Osteocyte (in vitro differentiated cells): ENCODE data around the gene CARMIL1. TPM values are rescaled to one million over a fixed set of nuclear protein-coding genes. Genes with fewer than 3 reads are reported as not detected.
"Not testable (repeated sequence)": the region's sequence is repeated elsewhere in the genome, so short reads cannot be mapped to it uniquely, and the experiment has no call there.

Experiments
- DNase-seq: peaks from one replicate; pipeline ENCODE4 v3.0.0; 2021; ENCODE audit warnings: mixed read lengths; ENCODE audit not compliant: unreplicated experiment; ENCODE audit errors: extremely low spot score
- H3K27ac Mint-ChIP-seq: one replicate; pipeline ENCODE4 v1.8.0; 2021; ENCODE audit warnings: mild to moderate bottlenecking, mixed read lengths; ENCODE audit not compliant: unreplicated experiment
- H3K27me3 Mint-ChIP-seq: one replicate; pipeline ENCODE4 v1.8.0; 2021; ENCODE audit warnings: mixed read lengths; ENCODE audit not compliant: unreplicated experiment
- H3K36me3 Mint-ChIP-seq: one replicate; pipeline ENCODE4 v1.8.0; 2021; ENCODE audit warnings: mixed read lengths; ENCODE audit not compliant: unreplicated experiment
- H3K4me1 Mint-ChIP-seq: one replicate; pipeline ENCODE4 v1.8.0; 2021; ENCODE audit warnings: mixed read lengths; ENCODE audit not compliant: unreplicated experiment
- H3K4me3 Mint-ChIP-seq: one replicate; pipeline ENCODE4 v1.8.0; 2021; ENCODE audit warnings: mild to moderate bottlenecking, moderate library complexity, mixed read lengths; ENCODE audit not compliant: unreplicated experiment
- H3K9me3 Mint-ChIP-seq: one replicate; pipeline ENCODE4 v1.8.0; 2021; ENCODE audit warnings: mixed read lengths; ENCODE audit not compliant: unreplicated experiment
- CTCF ChIP-seq: fragments of 200-600 bp; sonication (generic); IDR thresholded peaks from 2 replicates; pipeline ENCODE4 v1.5.0; 2021; ENCODE audit warnings: antibody characterized with exemption, mild to moderate bottlenecking, moderate library complexity
- total RNA-seq: library from RNA; stranded (reverse); gene quantifications from 2 replicates; pipeline ENCODE4 v1.2.1, GENCODE V29; 2021

The CARMIL1 gene
- total RNA-seq, 1 donor from 2014 or later: 14.9 TPM

DNA sequence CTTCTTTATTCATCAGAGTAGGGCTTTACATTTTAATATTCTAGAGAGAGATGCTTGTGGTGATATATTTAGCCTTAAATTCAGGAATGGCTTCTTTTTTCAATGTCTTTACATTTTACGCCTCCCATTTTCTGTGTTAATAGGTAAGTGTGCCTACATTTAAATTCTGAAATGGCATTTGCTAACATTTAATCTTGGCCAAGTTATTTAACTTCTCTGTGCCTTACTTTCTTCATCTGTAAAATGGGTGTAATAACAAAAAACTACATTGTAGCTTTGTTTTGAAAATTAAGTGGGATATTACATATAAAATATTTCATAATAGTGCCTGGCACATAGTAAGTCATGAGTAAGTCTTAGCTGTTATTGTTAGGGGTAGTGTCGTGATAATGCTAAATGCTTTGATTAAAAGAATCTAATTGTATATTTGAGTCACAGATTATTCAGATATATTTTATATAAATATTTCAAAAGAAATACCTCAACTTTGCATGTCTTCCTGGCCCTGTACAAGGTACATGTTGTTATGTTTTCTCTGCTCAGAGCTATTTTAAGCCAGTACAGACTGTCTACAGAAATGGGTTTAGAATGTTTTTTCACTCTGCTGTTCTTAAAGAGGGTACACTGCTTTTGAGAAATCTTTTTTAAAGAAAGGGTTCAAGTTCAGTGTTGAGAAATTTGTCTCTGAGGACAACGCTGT is 18.8 kb downstream of the CARMIL1 start:
- Mint-ChIP-seq H3K27me3 (no peaks in the 10 kb centered on the region), H3K9me3 (no peaks in the 10 kb centered on the region), H3K4me3 (no peak overlapping the region), H3K36me3 (no peaks in the 10 kb centered on the region), H3K4me1 (peaks cover 35% of the 10 kb centered on the region), H3K27ac (no peak overlapping the region)
- no peak for TF ChIP-seq CTCF
- no peak for DNase-seq

DNA sequence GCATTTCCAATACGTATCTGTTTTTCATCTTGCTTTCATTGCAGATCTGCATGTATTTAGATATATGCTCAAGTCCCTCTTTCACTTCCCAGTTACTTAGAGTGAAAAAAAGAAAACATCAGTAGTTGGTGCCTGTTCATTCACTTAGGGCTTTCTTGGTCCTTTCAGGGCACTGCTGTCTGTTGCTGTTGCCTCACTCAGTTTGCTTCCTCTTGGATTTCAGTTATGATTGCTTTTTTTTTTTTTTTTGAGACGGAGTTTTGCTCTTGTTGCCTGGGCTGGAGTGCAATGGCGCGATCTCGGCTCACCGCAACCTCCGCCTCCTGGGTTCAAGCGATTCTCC is 19.3 kb downstream of the CARMIL1 start:
- H3K36me3 Mint-ChIP-seq, H3K9me3 Mint-ChIP-seq, DNase-seq, H3K27ac Mint-ChIP-seq, H3K27me3 Mint-ChIP-seq, H3K4me3 Mint-ChIP-seq: not testable (repeated sequence)
- peaks cover 39% of the 10 kb centered on the region for H3K4me1 Mint-ChIP-seq

GRCh38 chr6:25301362-25301761 is 22.2 kb downstream of the CARMIL1 start:
- no peak for TF ChIP-seq CTCF
- Mint-ChIP-seq H3K27me3 (no peaks in the 10 kb centered on the region), H3K4me1 (peaks cover 37% of the 10 kb centered on the region), H3K36me3 (no peaks in the 10 kb centered on the region), H3K9me3 (no peaks in the 10 kb centered on the region), H3K27ac (no peak overlapping the region), H3K4me3 (no peak overlapping the region)
- DNase-seq: no peak

DNA sequence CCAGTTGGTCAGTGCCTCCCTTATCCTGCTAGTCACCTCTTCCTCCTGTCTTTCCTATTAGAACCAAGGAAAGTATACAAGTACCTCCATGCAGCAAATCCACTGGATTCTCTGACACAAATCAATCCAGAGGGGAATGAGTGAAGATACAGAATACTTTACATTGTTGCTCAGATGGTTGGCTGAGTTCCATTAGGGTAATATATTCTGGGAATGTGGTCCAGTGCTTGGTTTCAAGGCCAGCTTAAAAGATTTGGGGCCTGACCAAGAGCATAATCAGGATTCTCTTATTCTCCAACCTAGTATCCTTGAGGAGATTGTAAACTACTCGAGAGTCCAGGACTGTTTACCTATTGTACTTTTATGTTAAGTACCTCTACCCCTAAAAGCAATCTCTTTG is 23.0 kb downstream of the CARMIL1 start:
- H3K27ac Mint-ChIP-seq: peak overlapping the region; percentile 66
- H3K4me1 Mint-ChIP-seq: peaks cover 30% of the 10 kb centered on the region

DNA sequence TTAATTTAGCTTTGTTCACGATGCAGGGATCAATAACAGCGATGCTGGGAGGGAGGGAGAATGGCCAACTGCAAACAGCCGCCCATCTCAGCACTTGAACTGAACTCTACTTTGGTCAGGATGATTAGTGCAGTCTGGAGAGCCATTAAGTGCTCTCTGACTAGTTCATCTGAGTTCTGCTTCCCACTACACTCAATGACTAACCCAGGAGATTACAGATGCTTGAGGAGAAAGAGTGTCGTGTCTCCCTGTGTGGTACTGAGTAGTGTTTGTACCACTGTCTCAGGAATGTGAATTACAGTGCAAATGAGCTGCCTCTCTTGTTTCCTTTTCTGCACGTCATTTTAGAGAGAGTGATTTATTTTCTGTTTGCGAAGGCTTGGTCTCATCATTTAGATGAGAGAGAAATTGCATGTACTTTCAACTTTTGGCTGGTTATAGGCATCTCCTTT is 23.5 kb downstream of the CARMIL1 start:
- Mint-ChIP-seq H3K4me3 (no peak overlapping the region), H3K4me1 (peaks cover 32% of the 10 kb centered on the region), H3K36me3 (no peaks in the 10 kb centered on the region), H3K9me3 (no peaks in the 10 kb centered on the region), H3K27ac (peak overlapping the region; percentile 66), H3K27me3 (no peaks in the 10 kb centered on the region)
- DNase-seq: no peak
- TF ChIP-seq CTCF: no peak

More for the DNA sequence above, 23.0 kb downstream of the CARMIL1 start:
- TF ChIP-seq CTCF: no peak
- DNase-seq: no peak
- Mint-ChIP-seq H3K27me3 (no peaks in the 10 kb centered on the region), H3K36me3 (no peaks in the 10 kb centered on the region), H3K9me3 (no peaks in the 10 kb centered on the region), H3K4me3 (no peak overlapping the region)
